Measurements from ENCODE around the gene ADTRP.

DNA sequence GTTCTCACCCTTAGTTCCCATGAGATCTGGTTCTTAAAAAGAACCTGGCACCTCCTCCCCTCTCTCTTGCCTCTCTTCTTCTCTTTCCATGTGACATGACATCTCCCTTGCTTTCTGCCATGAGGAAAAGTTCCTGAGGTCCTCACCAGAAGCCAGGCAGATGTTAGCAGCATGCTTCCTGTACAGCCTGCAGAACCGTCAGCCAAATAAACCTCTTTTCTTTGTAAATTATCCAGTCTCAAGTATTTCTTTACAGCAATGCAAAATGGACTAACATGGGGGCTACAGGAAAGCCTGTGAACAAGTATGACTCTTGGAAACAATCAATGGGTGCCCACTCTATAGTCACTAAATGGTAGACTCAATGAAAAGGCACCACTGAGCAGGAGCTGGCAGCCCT is 34.5 kb downstream of the ADTRP start:
- TF ChIP-seq, protein P1, sequence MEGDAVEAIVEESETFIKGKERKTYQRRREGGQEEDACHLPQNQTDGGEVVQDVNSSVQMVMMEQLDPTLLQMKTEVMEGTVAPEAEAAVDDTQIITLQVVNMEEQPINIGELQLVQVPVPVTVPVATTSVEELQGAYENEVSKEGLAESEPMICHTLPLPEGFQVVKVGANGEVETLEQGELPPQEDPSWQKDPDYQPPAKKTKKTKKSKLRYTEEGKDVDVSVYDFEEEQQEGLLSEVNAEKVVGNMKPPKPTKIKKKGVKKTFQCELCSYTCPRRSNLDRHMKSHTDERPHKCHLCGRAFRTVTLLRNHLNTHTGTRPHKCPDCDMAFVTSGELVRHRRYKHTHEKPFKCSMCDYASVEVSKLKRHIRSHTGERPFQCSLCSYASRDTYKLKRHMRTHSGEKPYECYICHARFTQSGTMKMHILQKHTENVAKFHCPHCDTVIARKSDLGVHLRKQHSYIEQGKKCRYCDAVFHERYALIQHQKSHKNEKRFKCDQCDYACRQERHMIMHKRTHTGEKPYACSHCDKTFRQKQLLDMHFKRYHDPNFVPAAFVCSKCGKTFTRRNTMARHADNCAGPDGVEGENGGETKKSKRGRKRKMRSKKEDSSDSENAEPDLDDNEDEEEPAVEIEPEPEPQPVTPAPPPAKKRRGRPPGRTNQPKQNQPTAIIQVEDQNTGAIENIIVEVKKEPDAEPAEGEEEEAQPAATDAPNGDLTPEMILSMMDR (IDR thresholded peaks at IDR 0.05): no peak
- no peak for TF ChIP-seq EP300 (IDR thresholded peaks at IDR 0.05)
- TF ChIP-seq POLR2A (IDR thresholded peaks at IDR 0.05): no peak
